SK-N-SH treated with all-trans-retinoic acid at 6 μM for 48 hours (cell line): Measurements from ENCODE around the gene SHISA4.
A peak's percentile ranks its signal among the peaks of the same experiment; 100 is the strongest.

ENCODE experiments used
- ATAC-seq: fragments of 200-7000 bp; cut with Tn5 transposase; 3 replicates; pipeline ENCODE4 v1.9.1; 2020; ENCODE audit warnings: mild to moderate bottlenecking, moderate library complexity
- ARNTL ChIP-seq: fragments of 450-650 bp; formaldehyde crosslinking; IDR thresholded peaks from 2 replicates; pipeline ENCODE4 v1.5.0; 2020; ENCODE audit warnings: low read depth, mild to moderate bottlenecking, moderate library complexity, borderline replicate concordance
- BACH2 ChIP-seq: fragments of 250-450 bp; sonication (Bioruptor Pico); IDR thresholded peaks from 2 replicates; pipeline ENCODE4 v1.9.0; 2021; ENCODE audit warnings: mild to moderate bottlenecking, borderline replicate concordance
- CSDC2 ChIP-seq: fragments of 250-450 bp; sonication (Bioruptor Pico); IDR thresholded peaks from 2 replicates; pipeline ENCODE4 v1.5.0; 2020; ENCODE audit warnings: mild to moderate bottlenecking, moderate library complexity
- ESRRG ChIP-seq: fragments of 250-450 bp; sonication (Bioruptor Pico); IDR thresholded peaks from 2 replicates; pipeline ENCODE4 v1.6.1; 2021; ENCODE audit warnings: mild to moderate bottlenecking
- GLIS3 ChIP-seq: fragments of 250-450 bp; sonication (Bioruptor Pico); IDR thresholded peaks from 2 replicates; pipeline ENCODE4 v1.5.0; 2020; ENCODE audit warnings: mild to moderate bottlenecking, moderate library complexity
- ISL1 ChIP-seq: fragments of 250-450 bp; sonication (Bioruptor Pico); IDR thresholded peaks from 2 replicates; pipeline ENCODE4 v2.1.2; 2022; ENCODE audit warnings: mild to moderate bottlenecking, moderate library complexity
- OSR1 ChIP-seq: fragments of 250-450 bp; sonication (Bioruptor Pico); IDR thresholded peaks from 2 replicates; pipeline ENCODE4 v1.8.0; 2022; ENCODE audit warnings: moderate library complexity, mild to moderate bottlenecking, inconsistent platforms
- PPARA ChIP-seq: fragments of 250-450 bp; sonication (Bioruptor Pico); IDR thresholded peaks from 2 replicates; pipeline ENCODE4 v1.5.0; 2020; ENCODE audit warnings: mild to moderate bottlenecking, borderline replicate concordance
- SNAI2 ChIP-seq: fragments of 250-450 bp; sonication (Bioruptor Pico); IDR thresholded peaks from 2 replicates; pipeline ENCODE4 v1.5.0; 2020; ENCODE audit warnings: mild to moderate bottlenecking, moderate library complexity
- TCF4 ChIP-seq: fragments of 250-450 bp; sonication (Bioruptor Pico); IDR thresholded peaks from 2 replicates; pipeline ENCODE4 v1.8.0; 2021; ENCODE audit warnings: mild to moderate bottlenecking, moderate library complexity, borderline replicate concordance
- TOX ChIP-seq: fragments of 250-450 bp; sonication (Bioruptor Pico); IDR thresholded peaks from 2 replicates; pipeline ENCODE4 v1.8.0; 2021; ENCODE audit warnings: mild to moderate bottlenecking, moderate library complexity, borderline replicate concordance
- TSHZ2 ChIP-seq: fragments of 250-450 bp; sonication (Bioruptor Pico); IDR thresholded peaks from 2 replicates; pipeline ENCODE4 v1.5.0; 2020; ENCODE audit warnings: mild to moderate bottlenecking, moderate library complexity
- ZC3H10 ChIP-seq: fragments of 250-450 bp; sonication (Bioruptor Pico); IDR thresholded peaks from 2 replicates; pipeline ENCODE4 v1.5.1; 2021; ENCODE audit warnings: mild to moderate bottlenecking, moderate library complexity
- ZFP3 ChIP-seq: fragments of 250-450 bp; sonication (Bioruptor Pico); IDR thresholded peaks from 2 replicates; pipeline ENCODE4 v1.5.0; 2020; ENCODE audit warnings: mild to moderate bottlenecking, moderate library complexity
- ZNF565 ChIP-seq: fragments of 450-650 bp; formaldehyde crosslinking; conservative IDR thresholded peaks from 2 replicates; pipeline ENCODE4 v1.5.0; 2020; ENCODE audit warnings: low read depth, mild to moderate bottlenecking, moderate library complexity
- ZNF70 ChIP-seq: fragments of 450-650 bp; formaldehyde crosslinking; IDR thresholded peaks from 2 replicates; pipeline ENCODE4 v1.5.0; 2020; ENCODE audit warnings: mild to moderate bottlenecking, moderate library complexity
- ZNF8 ChIP-seq: fragments of 450-650 bp; formaldehyde crosslinking; IDR thresholded peaks from 2 replicates; pipeline ENCODE4 v1.5.0; 2020; ENCODE audit warnings: mild to moderate bottlenecking, moderate library complexity
- TF ChIP-seq, protein P1 (sequence below): fragments of 250-450 bp; sonication (Bioruptor Pico); IDR thresholded peaks from 2 replicates; pipeline ENCODE4 v1.8.0; 2020; ENCODE audit warnings: mild to moderate bottlenecking, moderate library complexity, borderline replicate concordance
- TF ChIP-seq, protein P2 (sequence below): fragments of 250-450 bp; sonication (Bioruptor Pico); IDR thresholded peaks from 2 replicates; pipeline ENCODE4 v1.8.0; 2021; ENCODE audit warnings: low read depth, mild to moderate bottlenecking, moderate library complexity, borderline replicate concordance
- TF ChIP-seq, protein P3 (sequence below): fragments of 250-450 bp; sonication (Bioruptor Pico); IDR thresholded peaks from 2 replicates; pipeline ENCODE4 v1.5.1; 2021; ENCODE audit warnings: mild to moderate bottlenecking, moderate library complexity
- TF ChIP-seq, protein P4 (sequence below): fragments of 250-450 bp; sonication (Bioruptor Pico); IDR thresholded peaks from 2 replicates; pipeline ENCODE4 v1.5.1; 2020; ENCODE audit warnings: low read depth, mild to moderate bottlenecking, moderate library complexity

The SHISA4 gene

GRCh38 chr1:201883786-201884185 lies 4.9 kb upstream of the SHISA4 start:
- TF ChIP-seq ZC3H10 (CRISPR knock-in tag) (0 out of 2 replicates have a peak, but pooled peaks have one; percentile 50), OSR1 (CRISPR knock-in tag) (peak; percentile 63; the same call in 1 of the 2 replicates)
- TF ChIP-seq, protein P1, sequence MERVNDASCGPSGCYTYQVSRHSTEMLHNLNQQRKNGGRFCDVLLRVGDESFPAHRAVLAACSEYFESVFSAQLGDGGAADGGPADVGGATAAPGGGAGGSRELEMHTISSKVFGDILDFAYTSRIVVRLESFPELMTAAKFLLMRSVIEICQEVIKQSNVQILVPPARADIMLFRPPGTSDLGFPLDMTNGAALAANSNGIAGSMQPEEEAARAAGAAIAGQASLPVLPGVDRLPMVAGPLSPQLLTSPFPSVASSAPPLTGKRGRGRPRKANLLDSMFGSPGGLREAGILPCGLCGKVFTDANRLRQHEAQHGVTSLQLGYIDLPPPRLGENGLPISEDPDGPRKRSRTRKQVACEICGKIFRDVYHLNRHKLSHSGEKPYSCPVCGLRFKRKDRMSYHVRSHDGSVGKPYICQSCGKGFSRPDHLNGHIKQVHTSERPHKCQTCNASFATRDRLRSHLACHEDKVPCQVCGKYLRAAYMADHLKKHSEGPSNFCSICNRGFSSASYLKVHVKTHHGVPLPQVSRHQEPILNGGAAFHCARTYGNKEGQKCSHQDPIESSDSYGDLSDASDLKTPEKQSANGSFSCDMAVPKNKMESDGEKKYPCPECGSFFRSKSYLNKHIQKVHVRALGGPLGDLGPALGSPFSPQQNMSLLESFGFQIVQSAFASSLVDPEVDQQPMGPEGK (CRISPR knock-in tag): no peak
- ATAC-seq: peak; percentile 21

DNA sequence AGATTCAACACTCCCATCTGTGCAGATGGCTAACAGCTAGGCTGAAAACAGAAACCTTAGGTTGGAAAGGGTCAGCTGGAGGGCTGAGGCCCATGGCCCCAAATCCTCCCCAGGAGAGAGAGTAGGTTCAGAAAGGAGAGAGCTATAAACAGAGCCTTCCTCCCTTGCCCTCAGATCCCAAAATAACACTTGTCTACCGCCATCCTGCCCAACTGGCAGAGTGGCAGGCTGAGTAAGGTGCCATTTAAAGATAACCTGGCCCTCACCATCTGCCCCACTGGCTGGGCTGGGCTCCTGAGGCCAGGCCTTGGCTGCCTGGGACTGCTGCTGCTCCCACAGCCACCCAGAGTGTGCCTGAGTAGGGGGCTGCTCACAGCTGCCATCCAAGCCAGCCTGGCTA lies 4.3 kb upstream of the SHISA4 start:
- TF ChIP-seq OSR1 (CRISPR knock-in tag) (no peak), ISL1 (no peak), ZC3H10 (CRISPR knock-in tag) (0 out of 2 replicates have a peak, but pooled peaks have one; percentile 2), TSHZ2 (CRISPR knock-in tag) (no peak), BACH2 (CRISPR knock-in tag) (no peak), ZFP3 (no peak), CSDC2 (CRISPR knock-in tag) (no peak)
- TF ChIP-seq, protein P2, sequence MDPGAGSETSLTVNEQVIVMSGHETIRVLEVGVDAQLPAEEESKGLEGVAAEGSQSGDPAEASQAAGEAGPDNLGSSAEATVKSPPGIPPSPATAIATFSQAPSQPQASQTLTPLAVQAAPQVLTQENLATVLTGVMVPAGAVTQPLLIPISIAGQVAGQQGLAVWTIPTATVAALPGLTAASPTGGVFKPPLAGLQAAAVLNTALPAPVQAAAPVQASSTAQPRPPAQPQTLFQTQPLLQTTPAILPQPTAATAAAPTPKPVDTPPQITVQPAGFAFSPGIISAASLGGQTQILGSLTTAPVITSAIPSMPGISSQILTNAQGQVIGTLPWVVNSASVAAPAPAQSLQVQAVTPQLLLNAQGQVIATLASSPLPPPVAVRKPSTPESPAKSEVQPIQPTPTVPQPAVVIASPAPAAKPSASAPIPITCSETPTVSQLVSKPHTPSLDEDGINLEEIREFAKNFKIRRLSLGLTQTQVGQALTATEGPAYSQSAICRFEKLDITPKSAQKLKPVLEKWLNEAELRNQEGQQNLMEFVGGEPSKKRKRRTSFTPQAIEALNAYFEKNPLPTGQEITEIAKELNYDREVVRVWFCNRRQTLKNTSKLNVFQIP (CRISPR knock-in tag): no peak
- no peak for ATAC-seq

DNA sequence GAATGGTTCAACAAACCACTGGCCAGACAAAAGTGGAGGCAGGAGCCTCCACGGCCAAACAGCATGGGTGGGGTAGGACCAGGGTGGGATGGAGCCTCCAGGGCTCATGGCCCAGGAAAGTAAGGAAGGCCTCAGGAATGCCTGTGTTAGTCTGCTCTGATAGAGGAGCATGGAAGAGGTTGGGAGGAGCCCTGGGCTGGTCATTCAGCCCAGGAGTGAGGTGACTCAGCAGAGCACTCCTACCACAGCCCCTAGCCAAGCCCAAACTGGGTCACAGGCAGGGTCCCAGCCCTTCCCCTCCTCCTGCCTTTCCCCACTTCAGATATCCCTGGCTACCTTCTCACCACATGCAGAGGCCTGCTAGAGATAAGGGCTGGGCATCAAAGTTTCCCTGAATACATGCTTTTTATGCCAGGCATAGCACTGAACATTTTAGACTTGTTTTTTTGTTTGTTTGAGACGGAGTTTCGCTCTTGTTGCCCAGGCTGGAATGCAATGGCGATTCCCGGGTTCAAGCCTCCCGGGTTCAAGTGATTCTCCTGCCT lies 3.1 kb upstream of the SHISA4 start:
- TF ChIP-seq ZNF70 (no peak), ISL1 (no peak), ARNTL (CRISPR knock-in tag) (no peak), ZNF565 (CRISPR knock-in tag) (no peak), CSDC2 (CRISPR knock-in tag) (no peak)
- ATAC-seq: peak; percentile 3; the same call in 1 of the 3 replicates

DNA sequence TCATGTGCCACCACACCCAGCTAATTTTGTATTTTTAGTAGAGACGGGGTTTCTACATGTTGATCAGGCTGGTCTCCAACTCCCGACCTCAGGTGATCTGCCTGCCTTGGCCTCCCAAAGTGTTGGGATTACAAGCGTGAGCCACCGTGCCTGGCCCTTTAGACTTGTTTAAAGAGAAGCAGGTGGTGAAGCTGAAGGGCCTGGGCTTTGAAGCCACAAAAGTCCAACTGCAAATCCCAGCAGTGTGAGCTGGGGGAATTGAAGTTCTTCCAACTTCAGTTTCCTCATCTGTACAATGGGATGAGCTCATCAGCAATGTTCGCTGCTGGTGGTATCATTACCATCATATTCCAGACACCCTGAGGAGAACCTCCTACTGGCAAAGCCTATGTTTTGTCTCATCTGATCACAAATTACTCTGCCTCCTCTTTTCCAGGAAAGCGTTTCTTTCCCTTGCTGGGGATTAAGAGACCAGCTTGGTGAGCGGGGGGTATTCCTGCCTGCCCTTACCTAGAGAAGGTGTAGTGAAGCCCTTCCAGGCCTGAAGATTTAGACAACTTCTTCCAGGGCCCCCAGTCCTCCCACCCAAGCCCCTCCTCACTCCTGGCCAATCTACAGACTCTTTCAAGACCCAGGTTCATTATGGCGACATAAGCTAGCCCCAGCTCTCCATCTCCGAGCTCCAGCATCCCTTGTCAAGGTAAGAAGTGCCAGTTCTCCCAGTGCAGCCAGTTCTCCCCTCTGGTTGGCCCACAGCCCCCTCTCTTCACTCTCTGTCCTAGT lies 2.4 kb upstream of the SHISA4 start:
- no peak for TF ChIP-seq ESRRG (CRISPR knock-in tag)
- TF ChIP-seq BACH2 (CRISPR knock-in tag): no peak
- TF ChIP-seq OSR1 (CRISPR knock-in tag): no peak
- no peak for TF ChIP-seq ZC3H10 (CRISPR knock-in tag)
- no peak for TF ChIP-seq ISL1
- no peak for TF ChIP-seq ARNTL (CRISPR knock-in tag)
- TF ChIP-seq ZNF8: no peak
- TF ChIP-seq, protein P3, sequence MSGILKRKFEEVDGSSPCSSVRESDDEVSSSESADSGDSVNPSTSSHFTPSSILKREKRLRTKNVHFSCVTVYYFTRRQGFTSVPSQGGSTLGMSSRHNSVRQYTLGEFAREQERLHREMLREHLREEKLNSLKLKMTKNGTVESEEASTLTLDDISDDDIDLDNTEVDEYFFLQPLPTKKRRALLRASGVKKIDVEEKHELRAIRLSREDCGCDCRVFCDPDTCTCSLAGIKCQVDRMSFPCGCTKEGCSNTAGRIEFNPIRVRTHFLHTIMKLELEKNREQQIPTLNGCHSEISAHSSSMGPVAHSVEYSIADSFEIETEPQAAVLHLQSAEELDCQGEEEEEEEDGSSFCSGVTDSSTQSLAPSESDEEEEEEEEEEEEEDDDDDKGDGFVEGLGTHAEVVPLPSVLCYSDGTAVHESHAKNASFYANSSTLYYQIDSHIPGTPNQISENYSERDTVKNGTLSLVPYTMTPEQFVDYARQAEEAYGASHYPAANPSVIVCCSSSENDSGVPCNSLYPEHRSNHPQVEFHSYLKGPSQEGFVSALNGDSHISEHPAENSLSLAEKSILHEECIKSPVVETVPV (CRISPR knock-in tag): no peak
- no peak for TF ChIP-seq SNAI2
- no peak for TF ChIP-seq ZNF70
- TF ChIP-seq, protein P4, sequence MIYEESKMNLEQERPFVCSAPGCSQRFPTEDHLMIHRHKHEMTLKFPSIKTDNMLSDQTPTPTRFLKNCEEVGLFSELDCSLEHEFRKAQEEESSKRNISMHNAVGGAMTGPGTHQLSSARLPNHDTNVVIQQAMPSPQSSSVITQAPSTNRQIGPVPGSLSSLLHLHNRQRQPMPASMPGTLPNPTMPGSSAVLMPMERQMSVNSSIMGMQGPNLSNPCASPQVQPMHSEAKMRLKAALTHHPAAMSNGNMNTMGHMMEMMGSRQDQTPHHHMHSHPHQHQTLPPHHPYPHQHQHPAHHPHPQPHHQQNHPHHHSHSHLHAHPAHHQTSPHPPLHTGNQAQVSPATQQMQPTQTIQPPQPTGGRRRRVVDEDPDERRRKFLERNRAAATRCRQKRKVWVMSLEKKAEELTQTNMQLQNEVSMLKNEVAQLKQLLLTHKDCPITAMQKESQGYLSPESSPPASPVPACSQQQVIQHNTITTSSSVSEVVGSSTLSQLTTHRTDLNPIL (CRISPR knock-in tag): no peak
- no peak for TF ChIP-seq PPARA (CRISPR knock-in tag)
- no peak for TF ChIP-seq ZFP3
- TF ChIP-seq GLIS3: no peak
- TF ChIP-seq TSHZ2 (CRISPR knock-in tag): no peak
- no peak for TF ChIP-seq ZNF565 (CRISPR knock-in tag)
- no peak for TF ChIP-seq TOX (CRISPR knock-in tag)
- no peak for TF ChIP-seq CSDC2 (CRISPR knock-in tag)
- no peak for TF ChIP-seq TCF4 (CRISPR knock-in tag)
- TF ChIP-seq, all 23 proteins: peak for 0
- no peak for ATAC-seq
